ENCODE measurements around the gene QRICH1. TPM values are rescaled to one million over a fixed set of nuclear protein-coding genes. Genes with fewer than 3 reads are reported as not detected.

QRICH1 gene
- total RNA-seq, 4 donors from 2014 or later = 69.0 to 140 (median 104) TPM

- DNase-seq = no peak
- TF ChIP-seq POLR2A (IDR thresholded peaks at IDR 0.05) (no peak), CTCF (IDR thresholded peaks at IDR 0.05) (no peak)
- H3K36me3 ChIP-seq = no peaks in the 10 kb centered on the region
- peak overlapping the region; percentile 75 to 76 for H3K27ac ChIP-seq
- H3K4me1 ChIP-seq = peaks cover 0 to 14% of the 10 kb centered on the region in 2 donors
- intact Hi-C loops (cut with DNase I; ENCODE audit: low total_unique reads) = no loop called here
- H3K4me3 ChIP-seq = peak overlapping the region; percentile 56 to 78
- no peaks in the 10 kb centered on the region for H3K27me3 ChIP-seq
- H3K9me3 ChIP-seq = no peaks in the 10 kb centered on the region
Measured at GRCh38 chr3:49018707-49019006, 75.2 kb downstream of the QRICH1 start.

DNA sequence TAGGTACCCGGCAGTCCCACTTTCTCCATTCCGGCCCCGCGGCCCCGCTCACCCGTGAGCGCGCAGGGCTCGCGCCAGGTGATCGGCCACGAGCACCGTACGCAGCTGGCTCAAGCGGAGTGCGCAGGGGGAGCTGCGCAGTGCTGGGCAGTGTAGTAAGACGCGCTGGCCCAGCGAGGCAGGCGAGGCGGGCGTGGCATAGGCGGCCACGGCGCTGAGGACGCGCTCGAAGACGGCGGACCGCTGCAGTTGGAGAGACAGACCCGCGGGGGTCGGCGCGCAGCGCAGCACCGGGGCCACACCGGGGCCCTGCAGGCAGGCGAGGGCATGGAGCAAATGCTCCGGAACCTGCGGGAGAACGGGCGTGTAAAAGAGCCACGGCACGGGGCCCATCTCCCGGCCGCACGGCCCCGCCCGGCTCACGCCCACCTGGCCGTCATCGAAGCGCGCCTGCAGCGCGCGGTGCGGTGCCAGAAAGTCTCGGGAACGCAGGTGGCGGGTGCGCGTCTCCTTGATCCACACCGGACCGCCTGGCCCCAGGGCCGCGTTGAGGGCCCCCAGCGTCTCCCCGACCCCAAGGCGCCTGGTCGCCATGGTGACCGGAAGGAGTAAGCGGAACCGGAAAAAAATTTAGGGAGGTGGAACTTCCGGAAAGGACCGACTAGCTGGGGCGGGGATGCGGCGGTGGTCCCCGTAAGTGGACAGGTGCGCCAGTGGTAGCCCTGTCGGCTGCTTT, 75.7 kb downstream of the QRICH1 start, which contains the start of gene DALRD3:
Gene DALRD3 (minus strand): TSS at position 610 of the 736 bp plus-strand sequence. CDS start 16 bp downstream, at position 594.
- peaks cover 0 to 14% of the 10 kb centered on the region in 2 donors for H3K4me1 ChIP-seq
- no peaks in the 10 kb centered on the region for H3K36me3 ChIP-seq
- peak within 1 kb of the TSS; percentile 56 to 78 for H3K4me3 ChIP-seq
- TF ChIP-seq CTCF (IDR thresholded peaks at IDR 0.05) (peak in 1 of 4 experiments; percentile 18), POLR2A (IDR thresholded peaks at IDR 0.05) (peak; percentile 4 to 52)
- no peaks in the 10 kb centered on the region for H3K27me3 ChIP-seq
- peak within 1 kb of the TSS; percentile 75 to 76 for H3K27ac ChIP-seq
- intact Hi-C loops (cut with DNase I; ENCODE audit: low total_unique reads) = no loop called here
- H3K9me3 ChIP-seq = no peaks in the 10 kb centered on the region
- DNase-seq = peak; percentile 61 to 62

DNA sequence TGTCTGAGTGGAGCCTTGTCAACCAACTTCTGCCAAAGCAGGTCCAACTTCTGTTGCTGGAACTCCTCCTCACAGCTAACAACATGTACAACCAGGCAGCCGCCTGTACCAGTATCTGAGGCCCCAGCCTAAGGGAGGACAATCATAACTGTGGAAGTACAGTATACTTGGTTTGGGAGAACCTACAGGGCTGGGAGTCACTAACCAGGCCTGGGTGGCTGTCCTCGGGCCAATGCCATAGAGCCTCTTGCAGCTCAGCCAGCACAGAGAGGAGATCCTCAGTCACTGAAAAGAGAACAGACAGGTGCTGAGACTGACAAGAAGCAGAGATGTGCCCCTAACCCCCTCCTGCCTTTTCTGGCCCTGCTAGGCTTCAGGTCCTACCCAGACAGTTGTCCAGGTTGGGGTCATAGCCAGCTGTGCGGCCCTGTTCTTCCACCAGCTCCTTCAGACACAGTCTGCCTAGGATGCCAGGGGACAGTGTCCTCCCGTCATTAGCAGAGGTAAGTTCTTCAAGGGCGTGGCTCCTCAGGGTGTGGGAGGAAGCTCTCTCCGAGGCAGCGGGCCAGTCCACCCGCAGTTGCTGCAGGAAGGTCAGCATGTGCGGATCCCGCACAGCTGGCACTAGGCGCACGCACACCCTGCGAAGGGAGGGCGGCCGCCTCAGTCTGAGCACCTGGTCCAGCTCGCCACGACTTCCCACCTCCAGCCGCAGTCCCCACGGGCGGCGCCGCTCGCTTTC, 76.5 kb downstream of the QRICH1 start:
- peak overlapping the region in 1 of 2 donors; percentile 75 for H3K27ac ChIP-seq
- intact Hi-C loops (cut with DNase I; ENCODE audit: low total_unique reads) = no loop called here
- no peaks in the 10 kb centered on the region for H3K27me3 ChIP-seq
- H3K4me3 ChIP-seq = peak overlapping the region; percentile 56 to 78
- DNase-seq = no peak
- H3K36me3 ChIP-seq = no peaks in the 10 kb centered on the region
- peaks cover 0 to 14% of the 10 kb centered on the region in 2 donors for H3K4me1 ChIP-seq
- no peaks in the 10 kb centered on the region for H3K9me3 ChIP-seq
- TF ChIP-seq CTCF (IDR thresholded peaks at IDR 0.05) (no peak), POLR2A (IDR thresholded peaks at IDR 0.05) (no peak)

DNA sequence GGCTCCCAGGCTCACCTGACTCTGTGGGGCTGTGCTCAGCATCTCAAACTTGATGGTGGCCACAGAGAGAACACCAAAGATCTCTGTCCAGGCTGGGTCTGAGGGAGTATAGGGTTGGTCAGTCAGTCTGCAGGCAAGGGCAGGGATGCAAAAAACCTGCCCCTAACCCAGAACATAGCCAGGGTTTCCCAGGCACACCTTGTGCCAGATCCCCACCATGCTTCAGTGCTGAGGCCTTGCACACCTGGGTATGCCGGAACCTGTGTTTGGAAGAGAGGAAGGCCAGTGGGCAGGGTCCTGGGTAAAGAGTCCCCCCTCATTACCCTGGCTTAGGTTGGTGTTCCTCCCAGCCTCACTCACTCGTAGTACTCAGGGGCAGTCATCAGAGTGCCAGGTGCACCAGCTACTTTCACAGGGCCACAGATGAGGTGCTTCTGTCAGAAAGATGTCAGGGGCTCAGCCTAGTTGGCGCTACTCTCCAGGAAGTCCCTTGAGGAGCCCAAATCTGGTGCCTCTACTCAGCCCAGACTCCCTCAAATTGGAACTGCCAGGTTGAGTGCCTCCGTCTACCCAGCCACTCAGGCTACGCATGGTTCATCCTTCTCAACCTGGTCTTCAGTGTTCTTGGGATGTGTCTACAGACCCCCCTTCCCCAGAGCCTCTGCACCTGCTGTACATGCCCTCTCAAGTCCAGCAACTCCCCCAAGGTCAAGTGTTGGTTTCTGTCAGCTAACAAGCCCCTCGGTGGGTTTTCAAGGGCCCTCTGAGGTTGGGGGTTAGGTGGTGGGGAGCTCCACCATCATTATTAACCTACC, 77.2 kb downstream of the QRICH1 start:
- Histone ChIP-seq H3K4me1 (peaks cover 0 to 14% of the 10 kb centered on the region in 2 donors), H3K36me3 (no peaks in the 10 kb centered on the region), H3K9me3 (no peaks in the 10 kb centered on the region), H3K4me3 (no peak overlapping the region), H3K27ac (no peak overlapping the region), H3K27me3 (no peaks in the 10 kb centered on the region)
- no peak for DNase-seq
- TF ChIP-seq CTCF (IDR thresholded peaks at IDR 0.05) (no peak), POLR2A (IDR thresholded peaks at IDR 0.05) (no peak)
- intact Hi-C loops (cut with DNase I; ENCODE audit: low total_unique reads) = no loop called here

Data from uterus (tissue), 4 donors.